ENCODE results near the gene PSMB7. TPM values are rescaled to one million over a fixed set of nuclear protein-coding genes. Genes with fewer than 3 reads are reported as not detected.

PSMB7 gene
- total and polyA plus RNA-seq, 2 of the 13 experiments (the other 11 are each of a cell fraction or from before 2014, with no cell fraction given), result 259 to 291 TPM

DNA sequence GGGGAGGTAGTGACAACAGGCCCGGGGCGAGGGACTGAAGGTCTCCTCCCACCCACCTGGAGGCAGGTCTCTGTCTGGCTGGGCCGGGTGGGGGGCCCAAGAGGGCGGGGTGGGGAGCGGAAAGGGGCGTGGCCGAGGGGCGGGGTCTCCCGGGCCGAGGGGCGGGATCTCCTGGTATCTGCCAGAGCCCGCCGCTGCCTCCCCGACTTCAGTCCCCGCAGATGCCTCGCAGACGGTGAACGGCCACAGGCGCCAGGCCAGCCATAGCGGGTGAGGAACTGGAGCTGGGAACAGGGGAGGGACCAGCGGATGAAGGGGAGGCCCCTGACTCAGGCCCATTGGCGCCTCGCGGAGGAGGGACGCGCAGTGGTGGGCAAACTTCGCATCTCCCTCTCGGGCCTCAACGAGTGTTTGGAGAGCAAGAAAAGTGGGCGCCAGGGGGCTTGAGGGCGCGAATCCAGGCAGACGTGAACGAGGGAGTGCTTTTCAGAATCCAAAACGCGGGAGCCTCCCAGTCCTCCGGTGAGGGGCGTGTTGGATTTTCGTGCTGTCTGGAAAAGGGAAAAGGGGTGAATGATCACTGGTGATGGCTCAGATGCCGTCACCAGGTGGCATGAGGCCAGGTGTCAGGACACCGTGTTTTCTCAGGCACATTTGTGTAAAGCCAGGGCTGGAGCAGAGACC is 35.1 kb upstream of the PSMB7 start, which contains the start of gene ADGRD2:
ADGRD2 (plus strand) TSS at position 211 of the 684 bp plus-strand sequence. CDS start 1,216 bp downstream, outside the sequence.
- H3K27me3 ChIP-seq (ENCODE audit: control insufficient read depth in 1 of 2, insufficient read depth in 2 of 2, low read length in 2 of 2), result peaks cover 14 to 38% of the 10 kb centered on the region in 2 experiments; a peak in 3 of 5 replicates
- FAIRE-seq (no peak), ATAC-seq (0 out of 3 replicates have a peak, but pooled peaks have one; percentile 9), DNase-seq (ENCODE audit: low spot score) (no peak)
- peak within 1 kb of the TSS; percentile 36 for H3K4me2 ChIP-seq (ENCODE audit: low read depth, low read length)
- no peaks in the 10 kb centered on the region for H3K36me3 ChIP-seq (replicated peaks in 1 of 2; ENCODE audit: control insufficient read depth in 1 of 2, insufficient read depth in 2 of 2, low read length in 2 of 2)
- in situ Hi-C loops (cut with HindIII; ENCODE audit: extremely low pct_ligation_motif_present, low pct_unique_long_range_greater_than_20kb) (no loop called here), intact Hi-C loops (cut with micrococcal nuclease; ENCODE audit: unreplicated experiment) (no loop called here)
- CTCF ChIA-PET (ENCODE audit: low intra/inter-chr PET ratio, low total read pairs), result no interaction called here
- BruUV-seq (replicated peaks), result no TSS peak
- peaks cover 10% of the 10 kb centered on the region; the same call in 1 of the 2 replicates for H3K4me1 ChIP-seq (ENCODE audit: insufficient read depth, low read length)
- no peak within 1 kb of the TSS for H2AFZ ChIP-seq (ENCODE audit: low read length)
- 48% methylated on average over 26 of the region's 41 CpGs for WGBS (ENCODE audit: low lambda C conversion rate)
- H3K9ac ChIP-seq (ENCODE audit: insufficient read depth, low read depth, low read length), result no peak within 1 kb of the TSS
- H3K4me3 ChIP-seq (replicated peaks in 1 of 3; ENCODE audit: insufficient read depth in 1 of 3, low read depth in 2 of 3, low read length in 3 of 3), result no peak within 1 kb of the TSS; a peak in 1 of 6 replicates
- no peak within 1 kb of the TSS for H3K27ac ChIP-seq (ENCODE audit: extremely low read length, insufficient read depth, low read length)
- TF ChIP-seq FOXO1 (CRISPR knock-in tag; IDR thresholded peaks at IDR 0.05), result no peak
- TF ChIP-seq ZBTB33 (CRISPR knock-in tag; IDR thresholded peaks at IDR 0.05), result peak; percentile 77; the same call in 1 of the 2 replicates
- 0 out of 2 replicates have a peak, but pooled peaks have one; percentile 19 for TF ChIP-seq EZH2 (conservative IDR thresholded peaks at IDR 0.05; ENCODE audit: low read depth, low read length)
- peak; percentile 2; the same call in 1 of the 2 replicates for TF ChIP-seq ZNF687 (CRISPR knock-in tag; IDR thresholded peaks at IDR 0.05)
- H3K79me2 ChIP-seq (ENCODE audit: insufficient read depth, low read length), result no peaks in the 10 kb centered on the region
- H4K20me1 ChIP-seq (ENCODE audit: insufficient read depth, low read length), result no peaks in the 10 kb centered on the region
- POLR2A ChIA-PET, result no interaction called here
- no peaks in the 10 kb centered on the region for H3K9me3 ChIP-seq (ENCODE audit: low read length)
